ENCODE data around the gene TNFRSF6B. TPM values are rescaled to one million over a fixed set of nuclear protein-coding genes. Genes with fewer than 3 reads are reported as not detected.

TNFRSF6B gene
- total and polyA plus RNA-seq, 7 donors = 0.56 to 16.1 (median 1.9) TPM; not detected in 1

GRCh38 chr20:63673951-63674350 is 22.5 kb upstream of the TNFRSF6B start:
- WGBS, 3 donors = 90 to 98% (median 97%) methylated on average over 11 to 14 of the region's 14 CpGs
- DNase-seq = no peak
- H3K9me3 ChIP-seq = no peaks in the 10 kb centered on the region
- H3K27ac ChIP-seq = no peak overlapping the region
- H3K4me3 ChIP-seq = no peak overlapping the region
- no peak for TF ChIP-seq CTCF (IDR thresholded peaks at IDR 0.05)
- H3K27me3 ChIP-seq (ENCODE audit: insufficient read depth in 3 of 3, low read length in 2 of 3) = no peaks in the 10 kb centered on the region
- no peak for ATAC-seq
- intact Hi-C loops (cut with DNase I) = no loop called here
- H3K4me1 ChIP-seq = no peaks in the 10 kb centered on the region
- peaks cover 3 to 62% of the 10 kb centered on the region in 2 donors for H3K36me3 ChIP-seq (ENCODE audit: insufficient read depth in 1 of 2, low read depth in 1 of 2)

- H3K27ac ChIP-seq = no peak overlapping the region
- peaks cover 3 to 76% of the 10 kb centered on the region in 2 donors for H3K36me3 ChIP-seq (ENCODE audit: insufficient read depth in 1 of 2, low read depth in 1 of 2)
- intact Hi-C loops (cut with DNase I) = no loop called here
- no peak for ATAC-seq
- H3K4me3 ChIP-seq = no peak overlapping the region
- no peak for TF ChIP-seq CTCF (IDR thresholded peaks at IDR 0.05)
- DNase-seq = no peak
- no peaks in the 10 kb centered on the region for H3K9me3 ChIP-seq
- WGBS, 3 donors = 93 to 94% (median 93%) methylated on average over 20 of the region's 20 CpGs
- no peaks in the 10 kb centered on the region for H3K4me1 ChIP-seq
- no peaks in the 10 kb centered on the region for H3K27me3 ChIP-seq (ENCODE audit: insufficient read depth in 3 of 3, low read length in 2 of 3)
These were observed 20.6 kb upstream of the TNFRSF6B start for GRCh38 chr20:63675681-63676368.

- no peak for TF ChIP-seq CTCF (IDR thresholded peaks at IDR 0.05)
- peaks cover 3 to 68% of the 10 kb centered on the region in 2 donors for H3K36me3 ChIP-seq (ENCODE audit: insufficient read depth in 1 of 2, low read depth in 1 of 2)
These were observed 18.4 kb upstream of the TNFRSF6B start for GRCh38 chr20:63678071-63678470.

GRCh38 chr20:63678667-63679465 is 17.6 kb upstream of the TNFRSF6B start:
- intact Hi-C loops (cut with DNase I) = no loop called here
- Histone ChIP-seq H3K4me1 (peaks cover 19% of the 10 kb centered on the region), H3K27ac (no peak overlapping the region), H3K4me3 (no peak overlapping the region), H3K27me3 (ENCODE audit: insufficient read depth in 3 of 3, low read length in 2 of 3) (no peaks in the 10 kb centered on the region), H3K9me3 (no peaks in the 10 kb centered on the region), H3K36me3 (ENCODE audit: insufficient read depth in 1 of 2, low read depth in 1 of 2) (peaks cover 3 to 61% of the 10 kb centered on the region in 2 donors)
- no peak for DNase-seq
- no peak for ATAC-seq
- 87 to 91% (median 89%) methylated on average over 36 to 38 of the region's 38 CpGs for WGBS, 3 donors
- no peak for TF ChIP-seq CTCF (IDR thresholded peaks at IDR 0.05)

More at GRCh38 chr20:63678071-63678470, 18.4 kb upstream of the TNFRSF6B start:
- intact Hi-C loops (cut with DNase I) = no loop called here
- no peak for DNase-seq
- WGBS, 3 donors = 88 to 91% (median 89%) methylated on average over 13 of the region's 13 CpGs
- ATAC-seq = no peak
- Histone ChIP-seq H3K9me3 (no peaks in the 10 kb centered on the region), H3K27ac (no peak overlapping the region), H3K4me3 (no peak overlapping the region), H3K4me1 (peaks cover 17% of the 10 kb centered on the region), H3K27me3 (ENCODE audit: insufficient read depth in 3 of 3, low read length in 2 of 3) (no peaks in the 10 kb centered on the region)

Measured in psoas muscle (tissue), 8 donors.